Natural killer cell (primary cell): ENCODE data around the gene ZNF627. TPM values are rescaled to one million over a fixed set of nuclear protein-coding genes. Genes with fewer than 3 reads are reported as not detected.

Source experiments
- ATAC-seq, 3 donors: fragments of 150-1000 bp in 2 of 3; fragments of 200-7000 bp in 1 of 3; cut with Tn5 transposase; 1 replicate in 1 of 3; 2 replicates in 2 of 3; pipeline ENCODE4 v1.10.0; 2021; ENCODE audit warnings: mild to moderate bottlenecking in 2 of 3, moderate library complexity in 2 of 3
- DNase-seq, 2 donors: peaks; one replicate each; pipeline versions ENCODE4 v3.0.0 to v3.0.0-alpha.2; 2013 to 2021; ENCODE audit warnings: mixed read lengths in 1 of 2
- H3K27ac ChIP-seq: one replicate; pipeline ENCODE4 v1.5.1; 2013; ENCODE audit warnings: mild to moderate bottlenecking, low read length
- H3K27me3 ChIP-seq: one replicate; pipeline ENCODE4 v1.6.1; 2013; ENCODE audit warnings: low read length; ENCODE audit not compliant: control insufficient read depth, insufficient read depth
- H3K36me3 ChIP-seq: one replicate; pipeline ENCODE4 v1.6.1; 2013; ENCODE audit warnings: low read length; ENCODE audit not compliant: control insufficient read depth, insufficient read depth
- H3K4me1 ChIP-seq: one replicate; pipeline ENCODE4 v1.6.1; 2013; ENCODE audit warnings: low read length; ENCODE audit not compliant: control insufficient read depth, insufficient read depth
- H3K4me3 ChIP-seq: one replicate; pipeline ENCODE4 v1.5.1; 2013; ENCODE audit warnings: low read length
- H3K9me3 ChIP-seq: one replicate; pipeline ENCODE4 v1.6.1; 2013; ENCODE audit warnings: low read length; ENCODE audit not compliant: control insufficient read depth, insufficient read depth
- H3K27ac Mint-ChIP-seq, 2 donors: one replicate each; pipeline ENCODE4 v1.8.0; 2022; ENCODE audit warnings: mild to moderate bottlenecking in 2 of 2, mixed read lengths in 2 of 2, moderate library complexity in 1 of 2
- H3K27me3 Mint-ChIP-seq, 2 donors: one replicate each; pipeline ENCODE4 v1.8.0; 2022; ENCODE audit warnings: low read depth in 2 of 2, mixed read lengths in 2 of 2
- H3K36me3 Mint-ChIP-seq: one replicate; pipeline ENCODE4 v1.8.0; 2022; ENCODE audit warnings: mixed read lengths
- H3K4me1 Mint-ChIP-seq, 2 donors: one replicate each; pipeline ENCODE4 v1.8.0; 2022; ENCODE audit warnings: mixed read lengths in 2 of 2
- H3K4me3 Mint-ChIP-seq: one replicate; pipeline ENCODE4 v1.8.0; 2022; ENCODE audit warnings: mild to moderate bottlenecking, moderate library complexity, mixed read lengths
- H3K9me3 Mint-ChIP-seq, 2 donors: one replicate each; pipeline ENCODE4 v1.8.0; 2022; ENCODE audit warnings: mixed read lengths in 2 of 2
- CTCF ChIP-seq: fragments of 200-600 bp; IDR thresholded peaks from one replicate; pipeline ENCODE4 v1.8.0; 2022; ENCODE audit warnings: antibody characterized with exemption
- WGBS: methylation state at CpG from one replicate; pipeline ENCODE4 v1.1.7; 2013; ENCODE audit warnings: missing lambda C conversion rate; ENCODE audit not compliant: insufficient coverage; 5-methylcytosine and 5-hydroxymethylcytosine counted together
- intact Hi-C: fragments of 100-400 bp; cut with micrococcal nuclease; formaldehyde crosslinking; loops from one replicate; pipeline ENCODE4 v1.14.2; 2022
- total RNA-seq, 4 donors: library from RNA; stranded (reverse); fragments of 120-200 nt in 1 of 4; gene quantifications; one replicate each; pipeline versions ENCODE4 v1.2.3 to v1.2.4, GENCODE V29; 2013 to 2022

The ZNF627 gene
- total RNA-seq, 3 donors from 2014 or later (not counting 1 experiment from before 2014, with no cell fraction given) = 4.7 to 7.5 (median 4.9) TPM

- Histone ChIP-seq H3K27ac (no peak overlapping the region), H3K4me3 (no peak overlapping the region), H3K9me3 (peaks cover 8% of the 10 kb centered on the region), H3K4me1 (no peaks in the 10 kb centered on the region), H3K27me3 (no peaks in the 10 kb centered on the region), H3K36me3 (peaks cover 3% of the 10 kb centered on the region)
- no peak overlapping the region for H3K4me3 Mint-ChIP-seq
- H3K9me3 Mint-ChIP-seq = no peaks in the 10 kb centered on the region
- ATAC-seq = no peak
- intact Hi-C loops = no loop called here
- no peaks in the 10 kb centered on the region for H3K27me3 Mint-ChIP-seq
- no peaks in the 10 kb centered on the region for H3K36me3 Mint-ChIP-seq
- H3K4me1 Mint-ChIP-seq = peaks cover 15 to 24% of the 10 kb centered on the region in 2 donors
- H3K27ac Mint-ChIP-seq = no peak overlapping the region
- no peak for DNase-seq
- 99% methylated on average over 8 of the region's 8 CpGs for WGBS
- no peak for TF ChIP-seq CTCF
Observed at GRCh38 chr19:11606484-11606883, 9.2 kb downstream of the ZNF627 start.

- Histone ChIP-seq H3K4me3 (no peak overlapping the region), H3K9me3 (peaks cover 6% of the 10 kb centered on the region), H3K27ac (no peak overlapping the region), H3K4me1 (no peaks in the 10 kb centered on the region), H3K27me3 (no peaks in the 10 kb centered on the region), H3K36me3 (peaks cover 15% of the 10 kb centered on the region)
- no peak for TF ChIP-seq CTCF
- H3K9me3 Mint-ChIP-seq = peaks cover 0 to 2% of the 10 kb centered on the region in 2 donors
- no peak overlapping the region for H3K27ac Mint-ChIP-seq
- intact Hi-C loops = no loop called here
- no peak overlapping the region for H3K4me3 Mint-ChIP-seq
- 94% methylated on average over 1 of the region's 1 CpG for WGBS
- H3K36me3 Mint-ChIP-seq = peaks cover 4% of the 10 kb centered on the region
- DNase-seq (no peak), ATAC-seq (no peak)
- no peaks in the 10 kb centered on the region for H3K27me3 Mint-ChIP-seq
- peaks cover 0 to 13% of the 10 kb centered on the region in 2 donors for H3K4me1 Mint-ChIP-seq
Observed at GRCh38 chr19:11611730-11612129, 14.4 kb downstream of the ZNF627 start.

GRCh38 chr19:11612816-11613511, 15.7 kb downstream of the ZNF627 start:
- 100% methylated on average over 2 of the region's 5 CpGs for WGBS
- H3K27me3 Mint-ChIP-seq = no peaks in the 10 kb centered on the region
- intact Hi-C loops = no loop called here
- ATAC-seq = no peak
- peaks cover 0 to 10% of the 10 kb centered on the region in 2 donors for H3K9me3 Mint-ChIP-seq
- Histone ChIP-seq H3K27ac (no peak overlapping the region), H3K27me3 (no peaks in the 10 kb centered on the region), H3K36me3 (peaks cover 28% of the 10 kb centered on the region), H3K4me1 (no peaks in the 10 kb centered on the region), H3K4me3 (no peak overlapping the region), H3K9me3 (peaks cover 14% of the 10 kb centered on the region)
- peaks cover 17% of the 10 kb centered on the region for H3K36me3 Mint-ChIP-seq
- no peak overlapping the region for H3K4me3 Mint-ChIP-seq
- DNase-seq = no peak
- H3K27ac Mint-ChIP-seq = peak overlapping the region in 1 of 2 donors; percentile 85
- peaks cover 0 to 8% of the 10 kb centered on the region in 2 donors for H3K4me1 Mint-ChIP-seq
- TF ChIP-seq CTCF = no peak
